ENCODE results near the gene ZSWIM8. TPM values are rescaled to one million over a fixed set of nuclear protein-coding genes. Genes with fewer than 3 reads are reported as not detected.

ZSWIM8 gene
- total and polyA plus RNA-seq, 10 of the 15 experiments (the other 5 are each of a cell fraction or from before 2014, with no cell fraction given) = 7.8 to 47.1 (median 23.6) TPM

GRCh38 chr10:73850211-73850610, 64.8 kb downstream of the ZSWIM8 start:
- in situ Hi-C loops (cut with MboI) = no loop called here
- SMC1A ChIA-PET (ENCODE audit: uncharacterized antibody, unreplicated experiment) = interaction anchor here (0.5 to 11.4 kb wide), 26 partner anchors 8 to 384 kb away, joined by 3 to 270 read pairs (median 4); partner anchors contain the start of genes CAMK2G, PPP3CB and SEC24C
- H2AFZ ChIP-seq (ENCODE audit: control insufficient read depth, low read depth, low read length) = no peak overlapping the region
- FAIRE-seq (no peak), ATAC-seq (no peak), DNase-seq (ENCODE audit: low read depth, low spot score) (no peak)
- intact Hi-C loops (cut with micrococcal nuclease; ENCODE audit: unreplicated experiment) = no loop called here
- H3K4me1 ChIP-seq (ENCODE audit: control insufficient read depth, insufficient read depth, low read length) = peaks cover 5% of the 10 kb centered on the region; the same call in 1 of the 2 replicates
- CTCF ChIA-PET = interaction anchor here (0.6 to 12.4 kb wide), 28 partner anchors 8 to 384 kb away, joined by 3 to 440 read pairs (median 4); partner anchors contain the start of genes CAMK2G and CHCHD1
- RAD21 ChIA-PET (ENCODE audit: unreplicated experiment) = interaction anchor here (0.6 to 11.6 kb wide), 16 partner anchors 9 to 228 kb away, joined by 3 to 299 read pairs (median 5); partner anchors contain the start of gene CAMK2G
- H3K36me3 ChIP-seq (ENCODE audit: control insufficient read depth in 2 of 2, insufficient read depth in 2 of 2, low read length in 1 of 2) = peaks cover 24 to 28% of the 10 kb centered on the region in 2 experiments; a peak in 3 of 4 replicates
- H4K20me1 ChIP-seq (ENCODE audit: control insufficient read depth, insufficient read depth) = no peaks in the 10 kb centered on the region
- H3K9me3 ChIP-seq (replicated peaks; ENCODE audit: control insufficient read depth, insufficient read depth, low read length) = no peaks in the 10 kb centered on the region
- no peaks in the 10 kb centered on the region for H3K79me2 ChIP-seq (ENCODE audit: control insufficient read depth, insufficient read depth, low read length)
- 95% methylated on average over 8 of the region's 8 CpGs for WGBS (ENCODE audit: insufficient coverage, insufficient replicate concordance, low lambda C conversion rate, missing lambda C conversion rate)
- no peak overlapping the region for H3K4me2 ChIP-seq (ENCODE audit: control insufficient read depth, insufficient read depth)
- H3K27me3 ChIP-seq (replicated peaks in 1 of 2; ENCODE audit: control insufficient read depth in 2 of 2, insufficient read depth in 2 of 2, low read length in 1 of 2) = no peaks in the 10 kb centered on the region
- H3K4me3 ChIP-seq = no peak overlapping the region
- H3K27ac ChIP-seq (ENCODE audit: control insufficient read depth, insufficient read depth) = no peak overlapping the region
- POLR2A ChIA-PET = interaction anchor here (1.1 to 4.0 kb wide), 6 partner anchors 9 to 38 kb away, joined by 3 to 24 read pairs (median 6); no protein-coding TSS in a partner anchor
- no TSS peak for BruUV-seq (replicated peaks)
- no peak overlapping the region for H3K9ac ChIP-seq (ENCODE audit: control insufficient read depth, insufficient read depth, low read length)
- TF ChIP-seq ZSCAN29 (IDR thresholded peaks at IDR 0.05) (no peak), ZBTB4 (CRISPR knock-in tag; IDR thresholded peaks at IDR 0.05) (no peak)

Measured in GM12878 (cell line).